Nephron progenitor cell (in vitro differentiated cells): ENCODE measurements around the gene DNAH9.

ENCODE experiments used
- DNase-seq: peaks from one replicate; pipeline ENCODE4 v3.0.0; 2021
- H3K27ac Mint-ChIP-seq: 2 replicates; pipeline ENCODE4 v1.8.0; 2021; ENCODE audit warnings: mild to moderate bottlenecking, moderate library complexity, mixed read lengths
- H3K27me3 Mint-ChIP-seq: 2 replicates; pipeline ENCODE4 v1.8.0; 2021; ENCODE audit warnings: mild to moderate bottlenecking, low read depth, mixed read lengths; ENCODE audit not compliant: poor library complexity
- H3K36me3 Mint-ChIP-seq: 2 replicates; pipeline ENCODE4 v1.8.0; 2021; ENCODE audit warnings: low read depth, mixed read lengths
- H3K4me1 Mint-ChIP-seq: 2 replicates; pipeline ENCODE4 v1.8.0; 2021; ENCODE audit warnings: mixed read lengths
- H3K4me3 Mint-ChIP-seq: 2 replicates; pipeline ENCODE4 v1.8.0; 2021; ENCODE audit warnings: mild to moderate bottlenecking, moderate library complexity, mixed read lengths
- H3K9me3 Mint-ChIP-seq: 2 replicates; pipeline ENCODE4 v1.8.0; 2021; ENCODE audit warnings: mild to moderate bottlenecking, moderate library complexity, mixed read lengths
- TF ChIP-seq, protein P1 (sequence below): fragments of 200-600 bp; sonication (generic); IDR thresholded peaks from 2 replicates; pipeline ENCODE4 v1.5.0; 2021; ENCODE audit warnings: antibody characterized with exemption

DNAH9 gene

DNA sequence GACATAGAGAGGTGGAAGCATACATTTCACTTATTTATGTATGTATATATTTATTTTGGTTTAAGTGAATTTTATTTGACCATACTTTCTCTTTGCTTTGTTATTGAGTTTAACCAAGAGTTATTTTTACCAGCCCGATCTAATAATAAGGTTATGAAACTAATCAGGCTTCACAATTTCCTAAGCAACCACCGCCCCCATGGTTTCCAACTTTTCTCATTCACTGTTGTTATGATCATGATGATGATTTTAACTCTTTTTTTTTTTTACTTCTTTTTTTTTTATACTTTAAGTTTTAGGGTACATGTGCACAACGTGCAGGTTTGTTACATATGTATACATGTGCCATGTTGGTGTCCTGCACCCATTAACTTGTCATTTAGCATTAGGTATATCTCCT is 30.6 kb downstream of the DNAH9 start:
- peaks cover 12% of the 10 kb centered on the region for H3K4me1 Mint-ChIP-seq

GRCh38 chr17:11636771-11637170 is 38.5 kb downstream of the DNAH9 start:
- no peak for DNase-seq
- Mint-ChIP-seq H3K9me3 (no peaks in the 10 kb centered on the region), H3K4me3 (no peak overlapping the region), H3K36me3 (no peaks in the 10 kb centered on the region), H3K27ac (no peak overlapping the region), H3K4me1 (no peaks in the 10 kb centered on the region), H3K27me3 (no peaks in the 10 kb centered on the region)
- TF ChIP-seq, protein P1, sequence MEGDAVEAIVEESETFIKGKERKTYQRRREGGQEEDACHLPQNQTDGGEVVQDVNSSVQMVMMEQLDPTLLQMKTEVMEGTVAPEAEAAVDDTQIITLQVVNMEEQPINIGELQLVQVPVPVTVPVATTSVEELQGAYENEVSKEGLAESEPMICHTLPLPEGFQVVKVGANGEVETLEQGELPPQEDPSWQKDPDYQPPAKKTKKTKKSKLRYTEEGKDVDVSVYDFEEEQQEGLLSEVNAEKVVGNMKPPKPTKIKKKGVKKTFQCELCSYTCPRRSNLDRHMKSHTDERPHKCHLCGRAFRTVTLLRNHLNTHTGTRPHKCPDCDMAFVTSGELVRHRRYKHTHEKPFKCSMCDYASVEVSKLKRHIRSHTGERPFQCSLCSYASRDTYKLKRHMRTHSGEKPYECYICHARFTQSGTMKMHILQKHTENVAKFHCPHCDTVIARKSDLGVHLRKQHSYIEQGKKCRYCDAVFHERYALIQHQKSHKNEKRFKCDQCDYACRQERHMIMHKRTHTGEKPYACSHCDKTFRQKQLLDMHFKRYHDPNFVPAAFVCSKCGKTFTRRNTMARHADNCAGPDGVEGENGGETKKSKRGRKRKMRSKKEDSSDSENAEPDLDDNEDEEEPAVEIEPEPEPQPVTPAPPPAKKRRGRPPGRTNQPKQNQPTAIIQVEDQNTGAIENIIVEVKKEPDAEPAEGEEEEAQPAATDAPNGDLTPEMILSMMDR = no peak

More for the DNA sequence above, 30.6 kb downstream of the DNAH9 start:
- no peak overlapping the region for H3K27ac Mint-ChIP-seq
- H3K27me3 Mint-ChIP-seq = no peaks in the 10 kb centered on the region
- H3K9me3 Mint-ChIP-seq = no peaks in the 10 kb centered on the region
- H3K4me3 Mint-ChIP-seq = no peak overlapping the region
- no peaks in the 10 kb centered on the region for H3K36me3 Mint-ChIP-seq
- DNase-seq = no peak
- TF ChIP-seq, protein P1 = no peak

- Mint-ChIP-seq H3K9me3 (no peaks in the 10 kb centered on the region), H3K27me3 (no peaks in the 10 kb centered on the region), H3K4me1 (no peaks in the 10 kb centered on the region), H3K27ac (no peak overlapping the region), H3K36me3 (no peaks in the 10 kb centered on the region), H3K4me3 (no peak overlapping the region)
- DNase-seq = no peak
- TF ChIP-seq, protein P1 = no peak
These were observed 39.5 kb downstream of the DNAH9 start for GRCh38 chr17:11637796-11638195.

DNA sequence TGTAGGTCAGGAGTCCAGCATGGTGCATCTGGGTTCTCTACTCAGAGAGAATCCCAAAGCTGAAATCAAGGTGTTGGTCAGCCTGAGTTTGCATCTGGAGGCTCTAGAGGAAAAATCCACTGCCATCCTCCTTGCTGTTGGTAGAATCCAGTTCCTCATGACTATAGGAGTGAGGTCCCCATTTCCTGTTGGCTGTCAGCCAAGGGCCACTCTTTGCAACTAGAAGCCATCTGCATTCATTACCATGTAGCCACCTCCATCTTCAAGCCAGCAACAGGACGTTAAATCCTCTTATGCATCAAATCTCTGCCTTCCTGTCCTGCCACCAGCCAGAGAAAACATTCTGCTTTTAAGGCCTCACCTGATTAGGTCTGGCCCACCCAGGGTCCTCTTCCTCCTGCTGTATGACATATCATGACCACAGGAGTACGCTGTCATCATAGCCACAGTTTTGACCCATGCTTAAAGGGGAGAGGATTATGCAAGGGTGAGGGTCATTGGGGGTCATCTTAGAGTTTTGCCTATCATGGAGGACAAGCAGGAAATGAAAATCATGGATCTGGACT is 40.5 kb downstream of the DNAH9 start:
- H3K4me3 Mint-ChIP-seq = no peak overlapping the region
- no peaks in the 10 kb centered on the region for H3K27me3 Mint-ChIP-seq
- TF ChIP-seq, protein P1 = no peak
- no peaks in the 10 kb centered on the region for H3K9me3 Mint-ChIP-seq
- no peaks in the 10 kb centered on the region for H3K4me1 Mint-ChIP-seq
- H3K36me3 Mint-ChIP-seq = no peaks in the 10 kb centered on the region
- H3K27ac Mint-ChIP-seq = no peak overlapping the region
- no peak for DNase-seq

DNA sequence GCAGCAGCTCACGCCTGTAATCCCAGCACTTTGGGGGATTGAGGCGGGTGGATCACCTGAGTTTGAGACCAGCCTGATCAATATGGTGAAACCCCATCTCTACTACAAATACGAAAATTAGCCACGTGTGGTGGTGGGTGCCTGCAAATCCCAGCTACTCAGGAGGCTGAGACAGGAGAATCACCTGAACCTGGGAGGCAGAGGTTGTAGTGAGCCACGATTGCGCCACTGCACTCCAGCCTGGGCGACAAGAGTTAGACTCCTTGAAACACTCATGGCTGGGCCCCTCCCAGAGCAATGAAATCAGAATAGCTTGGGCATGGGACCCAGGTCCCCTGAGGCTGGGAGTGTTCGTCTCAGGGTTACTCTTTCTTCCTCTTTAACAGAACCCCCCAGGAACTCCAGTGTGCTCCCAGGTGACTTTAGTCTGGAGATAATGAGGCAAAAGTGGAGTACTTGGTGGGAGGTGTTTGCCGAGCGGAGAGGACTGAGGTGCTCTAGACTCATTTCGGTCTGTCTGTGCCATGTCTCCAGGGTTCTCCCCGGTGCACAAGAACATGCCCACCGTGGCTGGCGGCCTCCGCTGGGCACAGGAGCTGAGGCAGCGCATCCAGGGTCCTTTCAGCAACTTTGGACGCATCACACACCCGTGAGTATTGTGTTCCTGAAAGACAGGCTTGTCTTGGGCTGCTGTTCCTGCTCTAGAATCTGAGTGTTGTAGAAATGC is 41.6 kb downstream of the DNAH9 start:
- DNase-seq = no peak
- H3K27me3 Mint-ChIP-seq = peaks cover 4% of the 10 kb centered on the region
- TF ChIP-seq, protein P1 = no peak
- H3K4me1 Mint-ChIP-seq = no peaks in the 10 kb centered on the region
- no peak overlapping the region for H3K27ac Mint-ChIP-seq
- H3K36me3 Mint-ChIP-seq = no peaks in the 10 kb centered on the region
- no peaks in the 10 kb centered on the region for H3K9me3 Mint-ChIP-seq
- no peak overlapping the region for H3K4me3 Mint-ChIP-seq

DNA sequence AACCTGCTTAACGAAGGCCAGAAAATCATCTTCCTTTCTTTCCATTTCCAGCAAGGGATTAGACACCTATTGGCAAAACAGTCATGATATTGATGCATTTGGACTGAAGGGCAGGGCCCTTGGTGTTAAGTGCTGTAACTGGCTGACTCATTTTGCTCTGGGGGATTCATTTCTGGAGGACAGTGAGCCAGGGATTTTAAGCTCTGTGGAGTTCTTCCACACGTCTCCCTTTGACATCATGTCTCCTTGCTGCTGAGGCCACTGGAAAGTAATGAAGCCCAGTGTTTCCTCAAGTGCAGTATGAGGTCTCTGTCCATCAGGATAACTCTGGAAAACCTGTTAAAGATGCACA is 42.2 kb downstream of the DNAH9 start:
- Mint-ChIP-seq H3K36me3 (no peaks in the 10 kb centered on the region), H3K4me1 (no peaks in the 10 kb centered on the region), H3K27ac (no peak overlapping the region), H3K27me3 (peaks cover 4% of the 10 kb centered on the region), H3K9me3 (no peaks in the 10 kb centered on the region), H3K4me3 (no peak overlapping the region)
- DNase-seq = no peak
- TF ChIP-seq, protein P1 = no peak
